Measurements from ENCODE around the gene CACNA1I.

The CACNA1I gene

DNA sequence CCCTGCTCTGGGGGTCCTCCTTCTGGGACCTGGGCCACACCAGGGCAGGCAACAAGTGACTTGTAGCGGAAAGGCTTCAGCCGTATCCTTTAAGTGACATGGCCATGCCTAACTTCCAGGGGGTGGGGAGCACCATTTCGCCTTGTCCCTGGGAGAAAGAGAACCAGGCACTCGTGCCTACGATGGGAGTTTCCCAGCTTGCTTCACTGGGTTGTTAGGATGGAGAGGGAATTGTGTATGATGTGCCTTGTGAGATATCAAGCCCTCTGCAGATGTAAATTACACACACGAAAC, 151.4 kb downstream of the CACNA1I start:
- Histone ChIP-seq H3K27me3 (ENCODE audit: control insufficient read depth, insufficient read depth, low read length) (peaks cover 4% of the 10 kb centered on the region), H3K4me1 (ENCODE audit: control insufficient read depth, insufficient read depth, low read length) (peaks cover 20% of the 10 kb centered on the region)

GRCh38 chr22:39722501-39722900, 151.9 kb downstream of the CACNA1I start:
- Histone ChIP-seq H3K27me3 (ENCODE audit: control insufficient read depth, insufficient read depth, low read length) (peaks cover 4% of the 10 kb centered on the region), H3K9me3 (ENCODE audit: control insufficient read depth, low read length) (no peaks in the 10 kb centered on the region), H3K4me3 (ENCODE audit: low read length) (no peak overlapping the region), H3K36me3 (ENCODE audit: control insufficient read depth, insufficient read depth, low read length) (no peaks in the 10 kb centered on the region), H3K4me1 (ENCODE audit: control insufficient read depth, insufficient read depth, low read length) (peaks cover 20% of the 10 kb centered on the region), H3K9ac (ENCODE audit: low read length) (no peak overlapping the region)

More for the DNA sequence above, 151.4 kb downstream of the CACNA1I start:
- Histone ChIP-seq H3K4me3 (ENCODE audit: low read length) (no peak overlapping the region), H3K9ac (ENCODE audit: low read length) (no peak overlapping the region), H3K36me3 (ENCODE audit: control insufficient read depth, insufficient read depth, low read length) (no peaks in the 10 kb centered on the region), H3K9me3 (ENCODE audit: control insufficient read depth, low read length) (no peaks in the 10 kb centered on the region)

DNA sequence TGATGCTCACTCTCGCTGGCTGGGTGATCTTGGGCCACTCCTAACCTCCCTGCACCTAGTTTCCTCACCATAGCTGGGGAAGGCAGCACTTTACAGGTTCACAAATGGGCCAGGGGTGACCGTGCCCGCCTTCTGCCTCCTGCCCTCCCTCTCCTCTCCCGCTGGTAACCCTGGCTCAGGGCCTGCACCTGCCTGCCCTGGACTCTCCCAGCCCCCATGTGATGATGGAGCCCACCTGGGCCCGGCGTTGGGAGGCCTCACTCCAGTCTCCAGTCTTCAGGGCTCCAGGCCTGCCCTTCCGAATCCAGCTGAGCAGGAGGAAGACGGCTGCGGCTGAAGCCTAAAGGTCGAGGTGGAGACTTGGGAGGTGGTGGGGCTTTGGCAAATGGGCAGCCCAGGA, 152.9 kb downstream of the CACNA1I start:
- H3K4me1 ChIP-seq (ENCODE audit: control insufficient read depth, insufficient read depth, low read length) = peaks cover 20% of the 10 kb centered on the region
- H3K4me3 ChIP-seq (ENCODE audit: low read length) = no peak overlapping the region
- no peak overlapping the region for H3K9ac ChIP-seq (ENCODE audit: low read length)
- peaks cover 4% of the 10 kb centered on the region for H3K27me3 ChIP-seq (ENCODE audit: control insufficient read depth, insufficient read depth, low read length)
- H3K9me3 ChIP-seq (ENCODE audit: control insufficient read depth, low read length) = no peaks in the 10 kb centered on the region
- H3K36me3 ChIP-seq (ENCODE audit: control insufficient read depth, insufficient read depth, low read length) = no peaks in the 10 kb centered on the region

DNA sequence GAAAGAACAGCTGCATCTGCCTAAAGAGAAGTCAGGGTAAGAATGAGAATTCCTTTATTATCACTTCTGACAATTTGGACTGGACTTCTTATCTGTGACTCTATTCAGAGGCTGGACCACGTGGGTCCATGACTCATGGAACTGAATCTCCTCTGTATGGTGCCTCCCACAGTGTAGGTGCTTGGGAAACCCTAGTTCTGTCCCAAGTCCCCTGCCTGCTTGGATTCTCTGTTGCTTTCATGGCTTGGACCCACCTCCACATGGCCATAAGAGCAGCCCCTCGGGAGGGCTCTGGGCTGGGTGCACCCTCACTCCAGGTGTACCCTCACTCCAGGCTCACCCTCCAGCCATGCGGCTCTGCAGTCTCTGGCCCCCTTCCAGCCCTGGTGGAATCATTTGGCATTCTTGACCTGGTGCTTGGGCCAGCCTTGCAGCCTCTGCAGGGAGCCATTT, 153.4 kb downstream of the CACNA1I start:
- Histone ChIP-seq H3K36me3 (ENCODE audit: control insufficient read depth, insufficient read depth, low read length) (no peaks in the 10 kb centered on the region), H3K9ac (ENCODE audit: low read length) (no peak overlapping the region), H3K9me3 (ENCODE audit: control insufficient read depth, low read length) (no peaks in the 10 kb centered on the region), H3K27me3 (ENCODE audit: control insufficient read depth, insufficient read depth, low read length) (peaks cover 4% of the 10 kb centered on the region), H3K4me3 (ENCODE audit: low read length) (no peak overlapping the region), H3K4me1 (ENCODE audit: control insufficient read depth, insufficient read depth, low read length) (peaks cover 20% of the 10 kb centered on the region)

- Histone ChIP-seq H3K4me1 (ENCODE audit: control insufficient read depth, insufficient read depth, low read length) (peaks cover 20% of the 10 kb centered on the region), H3K27me3 (ENCODE audit: control insufficient read depth, insufficient read depth, low read length) (peaks cover 4% of the 10 kb centered on the region), H3K9me3 (ENCODE audit: control insufficient read depth, low read length) (no peaks in the 10 kb centered on the region), H3K9ac (ENCODE audit: low read length) (no peak overlapping the region), H3K36me3 (ENCODE audit: control insufficient read depth, insufficient read depth, low read length) (no peaks in the 10 kb centered on the region), H3K4me3 (ENCODE audit: low read length) (no peak overlapping the region)
Observed at GRCh38 chr22:39724390-39724789, 153.8 kb downstream of the CACNA1I start.

GRCh38 chr22:39724857-39725256, 154.3 kb downstream of the CACNA1I start:
- Histone ChIP-seq H3K4me1 (ENCODE audit: control insufficient read depth, insufficient read depth, low read length) (peaks cover 19% of the 10 kb centered on the region), H3K36me3 (ENCODE audit: control insufficient read depth, insufficient read depth, low read length) (no peaks in the 10 kb centered on the region), H3K4me3 (ENCODE audit: low read length) (no peak overlapping the region), H3K27me3 (ENCODE audit: control insufficient read depth, insufficient read depth, low read length) (peaks cover 4% of the 10 kb centered on the region), H3K9ac (ENCODE audit: low read length) (no peak overlapping the region), H3K9me3 (ENCODE audit: control insufficient read depth, low read length) (no peaks in the 10 kb centered on the region)

GRCh38 chr22:39725351-39726035, 154.9 kb downstream of the CACNA1I start:
- no peak overlapping the region for H3K4me3 ChIP-seq (ENCODE audit: low read length)
- peaks cover 16% of the 10 kb centered on the region for H3K4me1 ChIP-seq (ENCODE audit: control insufficient read depth, insufficient read depth, low read length)
- no peaks in the 10 kb centered on the region for H3K36me3 ChIP-seq (ENCODE audit: control insufficient read depth, insufficient read depth, low read length)
- H3K27me3 ChIP-seq (ENCODE audit: control insufficient read depth, insufficient read depth, low read length) = peaks cover 4% of the 10 kb centered on the region
- H3K9me3 ChIP-seq (ENCODE audit: control insufficient read depth, low read length) = no peaks in the 10 kb centered on the region
- H3K9ac ChIP-seq (ENCODE audit: low read length) = no peak overlapping the region

GRCh38 chr22:39727541-39727940, 157.0 kb downstream of the CACNA1I start:
- Histone ChIP-seq H3K36me3 (ENCODE audit: control insufficient read depth, insufficient read depth, low read length) (no peaks in the 10 kb centered on the region), H3K27me3 (ENCODE audit: control insufficient read depth, insufficient read depth, low read length) (peaks cover 10% of the 10 kb centered on the region), H3K9ac (ENCODE audit: low read length) (no peak overlapping the region), H3K9me3 (ENCODE audit: control insufficient read depth, low read length) (no peaks in the 10 kb centered on the region), H3K4me1 (ENCODE audit: control insufficient read depth, insufficient read depth, low read length) (peaks cover 16% of the 10 kb centered on the region), H3K4me3 (ENCODE audit: low read length) (no peak overlapping the region)

GRCh38 chr22:39728236-39728860, 157.8 kb downstream of the CACNA1I start:
- H3K27me3 ChIP-seq (ENCODE audit: control insufficient read depth, insufficient read depth, low read length) = peaks cover 10% of the 10 kb centered on the region
- H3K9ac ChIP-seq (ENCODE audit: low read length) = no peak overlapping the region
- no peaks in the 10 kb centered on the region for H3K9me3 ChIP-seq (ENCODE audit: control insufficient read depth, low read length)
- no peaks in the 10 kb centered on the region for H3K36me3 ChIP-seq (ENCODE audit: control insufficient read depth, insufficient read depth, low read length)
- H3K4me1 ChIP-seq (ENCODE audit: control insufficient read depth, insufficient read depth, low read length) = peaks cover 15% of the 10 kb centered on the region
- no peak overlapping the region for H3K4me3 ChIP-seq (ENCODE audit: low read length)

GRCh38 chr22:39729141-39729934, 158.8 kb downstream of the CACNA1I start:
- Histone ChIP-seq H3K36me3 (ENCODE audit: control insufficient read depth, insufficient read depth, low read length) (no peaks in the 10 kb centered on the region), H3K4me3 (ENCODE audit: low read length) (no peak overlapping the region), H3K27me3 (ENCODE audit: control insufficient read depth, insufficient read depth, low read length) (peaks cover 10% of the 10 kb centered on the region), H3K4me1 (ENCODE audit: control insufficient read depth, insufficient read depth, low read length) (peaks cover 5% of the 10 kb centered on the region), H3K9ac (ENCODE audit: low read length) (no peak overlapping the region), H3K9me3 (ENCODE audit: control insufficient read depth, low read length) (no peaks in the 10 kb centered on the region)

- peaks cover 7% of the 10 kb centered on the region for H3K27me3 ChIP-seq (ENCODE audit: control insufficient read depth, insufficient read depth, low read length)
- no peak overlapping the region for H3K9ac ChIP-seq (ENCODE audit: low read length)
- no peaks in the 10 kb centered on the region for H3K4me1 ChIP-seq (ENCODE audit: control insufficient read depth, insufficient read depth, low read length)
- no peaks in the 10 kb centered on the region for H3K36me3 ChIP-seq (ENCODE audit: control insufficient read depth, insufficient read depth, low read length)
- no peaks in the 10 kb centered on the region for H3K9me3 ChIP-seq (ENCODE audit: control insufficient read depth, low read length)
- no peak overlapping the region for H3K4me3 ChIP-seq (ENCODE audit: low read length)
Observed at GRCh38 chr22:39731481-39731880, 160.9 kb downstream of the CACNA1I start.

DNA sequence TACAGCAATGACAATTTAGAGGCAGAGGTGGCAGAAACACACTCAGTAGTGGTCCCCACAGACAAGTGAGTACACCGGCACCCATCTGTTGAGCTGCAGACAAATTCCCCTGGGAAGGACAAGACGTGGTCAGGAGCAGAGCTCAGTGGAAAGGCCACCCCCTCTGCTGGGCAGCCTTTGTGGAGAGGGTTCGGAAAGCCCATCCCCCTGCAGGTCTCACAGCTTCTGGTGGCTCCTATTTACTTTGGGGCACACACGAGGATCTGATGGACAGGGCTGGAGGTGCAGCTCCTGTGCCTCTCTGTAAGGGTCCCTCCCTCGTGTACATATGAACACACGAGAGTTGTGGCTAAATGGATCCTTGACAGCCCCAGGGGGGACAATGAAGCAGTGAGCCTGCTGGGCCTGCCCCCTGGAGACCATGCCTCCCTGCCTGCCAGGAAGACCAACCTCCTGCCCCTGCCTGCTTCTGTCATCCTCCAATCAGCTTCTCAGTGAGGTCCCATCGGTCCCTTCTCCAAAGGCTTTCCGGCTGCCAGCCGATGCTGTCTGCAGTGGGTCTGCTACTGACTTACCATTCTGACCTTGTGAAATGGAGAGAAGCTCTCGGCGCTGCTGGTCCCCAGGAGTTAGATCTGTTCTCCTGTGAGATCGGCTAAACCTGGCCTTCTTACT, 161.5 kb downstream of the CACNA1I start:
- Histone ChIP-seq H3K4me1 (ENCODE audit: control insufficient read depth, insufficient read depth, low read length) (no peaks in the 10 kb centered on the region), H3K4me3 (ENCODE audit: low read length) (no peak overlapping the region), H3K9me3 (ENCODE audit: control insufficient read depth, low read length) (no peaks in the 10 kb centered on the region), H3K36me3 (ENCODE audit: control insufficient read depth, insufficient read depth, low read length) (no peaks in the 10 kb centered on the region), H3K27me3 (ENCODE audit: control insufficient read depth, insufficient read depth, low read length) (peaks cover 7% of the 10 kb centered on the region), H3K9ac (ENCODE audit: low read length) (no peak overlapping the region)

Data from mucosa of stomach (tissue), 1 donor.